IMR-90 (cell line): ENCODE measurements around the gene TMPRSS2. TPM values are rescaled to one million over a fixed set of nuclear protein-coding genes. Genes with fewer than 3 reads are reported as not detected.
A peak's percentile ranks its signal among the peaks of the same experiment; 100 is the strongest.

ENCODE experiments used
- ATAC-seq: fragments of 200-7000 bp; cut with Tn5 transposase; 2 replicates; pipeline ENCODE4 v1.9.1; 2020; ENCODE audit warnings: low read depth, mild to moderate bottlenecking, moderate library complexity
- BruUV-seq: library from RNA; stranded (reverse); fragments of 400-500 nt; replicated peaks from 2 replicates; lab custom pipeline; 2021; lab: Mats Ljungman, UMichigan
- CTCF ChIA-PET: fragments of 300-600 bp; formaldehyde crosslinking; extraction: SDS; loops from one replicate; lab custom pipeline; 2021; ENCODE audit warnings: antibody characterized with exemption; lab: Yijun Ruan, JAX
- POLR2A ChIA-PET: fragments of 300-600 bp; sonication (Branson Sonifier 250); formaldehyde crosslinking; loops from one replicate; lab custom pipeline; 2022; ENCODE audit warnings: antibody characterized with exemption; ENCODE audit not compliant: unreplicated experiment; lab: Charles Lee
- DNase-seq: peaks from one replicate; pipeline ENCODE4 v3.0.0; 2013
- H2AFZ ChIP-seq: replicated peaks from 2 replicates; pipeline ENCODE3; 2013; ENCODE audit warnings: low read length, mild to moderate bottlenecking; ENCODE audit not compliant: poor library complexity
- H2AK5ac ChIP-seq: 2 replicates; pipeline ENCODE4 v1.6.1; 2013; ENCODE audit warnings: low read depth, low read length, inconsistent platforms
- H2AK9ac ChIP-seq: replicated peaks from 2 replicates; pipeline ENCODE3; 2013; ENCODE audit warnings: mild to moderate bottlenecking, low read depth, low read length, moderate library complexity; ENCODE audit not compliant: poor library complexity
- H2BK120ac ChIP-seq: 2 replicates; pipeline ENCODE4 v1.6.1; 2013; ENCODE audit warnings: low read depth, low read length, inconsistent platforms
- H2BK15ac ChIP-seq: 3 replicates; pipeline ENCODE4 v1.6.1; 2013; ENCODE audit warnings: low read depth, low read length, inconsistent platforms
- H2BK20ac ChIP-seq: 2 replicates; pipeline ENCODE4 v1.6.1; 2013; ENCODE audit warnings: low read depth, mild to moderate bottlenecking, inconsistent platforms, low read length, moderate library complexity
- H2BK5ac ChIP-seq: 2 replicates; pipeline ENCODE4 v1.6.1; 2013; ENCODE audit warnings: mild to moderate bottlenecking, low read depth, low read length, inconsistent platforms; ENCODE audit not compliant: poor library complexity, severe bottlenecking
- H3K14ac ChIP-seq: replicated peaks from 2 replicates; pipeline ENCODE4 v1.6.1; 2013; ENCODE audit warnings: low read depth, low read length, inconsistent platforms
- H3K18ac ChIP-seq: 2 replicates; pipeline ENCODE4 v1.6.1; 2013; ENCODE audit warnings: low read depth, low read length, control low read depth
- H3K23ac ChIP-seq: 2 replicates; pipeline ENCODE4 v1.6.1; 2013; ENCODE audit warnings: low read depth, low read length, inconsistent platforms
- H3K27ac ChIP-seq: 2 replicates; pipeline ENCODE4 v1.5.1; 2013; ENCODE audit warnings: mild to moderate bottlenecking, control low read depth, low read length; ENCODE audit not compliant: insufficient read depth
- H3K27me3 ChIP-seq: 2 replicates; pipeline ENCODE4 v1.6.1; 2013; ENCODE audit warnings: low read length; ENCODE audit not compliant: control insufficient read depth, insufficient read depth
- H3K36me3 ChIP-seq: 2 replicates; pipeline ENCODE4 v1.6.1; 2013; ENCODE audit warnings: low read length, mixed read lengths; ENCODE audit not compliant: control insufficient read depth, insufficient read depth
- H3K4ac ChIP-seq: 2 replicates; pipeline ENCODE4 v1.6.1; 2013; ENCODE audit warnings: low read depth, low read length, inconsistent platforms
- H3K4me1 ChIP-seq: 2 replicates; pipeline ENCODE4 v1.6.1; 2013; ENCODE audit warnings: low read length, mixed read lengths; ENCODE audit not compliant: control insufficient read depth, insufficient read depth
- H3K4me2 ChIP-seq: 2 replicates; pipeline ENCODE4 v1.6.1; 2013; ENCODE audit warnings: low read depth, mild to moderate bottlenecking, control low read depth, low read length, moderate library complexity
- H3K4me3 ChIP-seq: 2 replicates; pipeline ENCODE4 v1.5.1; 2013; ENCODE audit warnings: low read depth, mild to moderate bottlenecking, control low read depth, low read length, moderate library complexity; ENCODE audit not compliant: insufficient read depth
- H3K56ac ChIP-seq: 2 replicates; pipeline ENCODE4 v1.6.1; 2013; ENCODE audit warnings: low read length, inconsistent platforms; ENCODE audit not compliant: insufficient read depth; ENCODE audit errors: extremely low read depth
- H3K79me1 ChIP-seq, 2 experiments: 2 replicates each; pipeline ENCODE4 v1.6.1; 2013; ENCODE audit warnings: low read length in 2 of 2, inconsistent platforms in 1 of 2, low read depth in 1 of 2
- H3K9ac ChIP-seq: 2 replicates; pipeline ENCODE4 v1.6.1; 2013; ENCODE audit warnings: low read depth, low read length, control low read depth
- H3K9me1 ChIP-seq: 2 replicates; pipeline ENCODE4 v1.6.1; 2013; ENCODE audit warnings: low read length, inconsistent platforms; ENCODE audit not compliant: insufficient read depth
- H3K9me3 ChIP-seq: 2 replicates; pipeline ENCODE4 v1.6.1; 2013; ENCODE audit warnings: low read length; ENCODE audit not compliant: control insufficient read depth, insufficient read depth
- H4K20me1 ChIP-seq: 2 replicates; pipeline ENCODE4 v1.6.1; 2013; ENCODE audit warnings: low read length, inconsistent platforms; ENCODE audit not compliant: insufficient read depth
- H4K5ac ChIP-seq: 2 replicates; pipeline ENCODE4 v1.6.1; 2013; ENCODE audit warnings: mild to moderate bottlenecking, low read depth, low read length, control low read depth
- H4K8ac ChIP-seq, 2 experiments: 2 replicates each; pipeline ENCODE4 v1.6.1; 2013; ENCODE audit warnings: low read depth in 2 of 2, low read length in 2 of 2, control low read depth in 1 of 2, inconsistent platforms in 1 of 2
- H4K91ac ChIP-seq: 2 replicates; pipeline ENCODE4 v1.6.1; 2013; ENCODE audit warnings: low read depth, low read length, inconsistent platforms; ENCODE audit not compliant: insufficient read depth
- BHLHE40 ChIP-seq: fragments of 150-350 bp; IDR thresholded peaks from 2 replicates; pipeline ENCODE4 v1.6.1; 2016; ENCODE audit warnings: mild to moderate bottlenecking, low read depth, low read length
- CEBPB ChIP-seq: IDR thresholded peaks from 2 replicates; pipeline ENCODE4 v1.6.1; 2012; ENCODE audit warnings: low read depth, low read length, improper control_type of control experiment
- CHD1 ChIP-seq: IDR thresholded peaks from 2 replicates; pipeline ENCODE4 v1.6.1; 2012; ENCODE audit warnings: low read depth, low read length, improper control_type of control experiment
- CTCF ChIP-seq: conservative IDR thresholded peaks from 2 replicates; pipeline ENCODE4 v1.5.1; 2012; ENCODE audit warnings: mild to moderate bottlenecking, low read depth, low read length, improper control_type of control experiment
- ELK1 ChIP-seq: fragments of 150-350 bp; IDR thresholded peaks from 2 replicates; pipeline ENCODE4 v1.6.1; 2016; ENCODE audit warnings: low read depth, mild to moderate bottlenecking, low read length, moderate library complexity, borderline replicate concordance
- FOS ChIP-seq: fragments of 150-350 bp; IDR thresholded peaks from 2 replicates; pipeline ENCODE4 v1.6.1; 2016; ENCODE audit warnings: low read depth, low read length
- MAFK ChIP-seq: IDR thresholded peaks from 2 replicates; pipeline ENCODE4 v1.6.1; 2012; ENCODE audit warnings: low read depth, low read length, improper control_type of control experiment
- MXI1 ChIP-seq: IDR thresholded peaks from 2 replicates; pipeline ENCODE4 v1.6.1; 2012; ENCODE audit warnings: low read depth, mild to moderate bottlenecking, low read length, moderate library complexity, borderline replicate concordance
- NFE2L2 ChIP-seq: fragments of 150-350 bp; IDR thresholded peaks from 2 replicates; pipeline ENCODE4 v1.6.1; 2016; ENCODE audit warnings: low read depth, mild to moderate bottlenecking, low read length
- POLR2A ChIP-seq: IDR thresholded peaks from 2 replicates; pipeline ENCODE4 v1.6.1; 2012; ENCODE audit warnings: mild to moderate bottlenecking, low read depth, low read length
- RAD21 ChIP-seq: IDR thresholded peaks from 2 replicates; pipeline ENCODE4 v1.6.1; 2012; ENCODE audit warnings: low read length, improper control_type of control experiment
- RCOR1 ChIP-seq: IDR thresholded peaks from 2 replicates; pipeline ENCODE4 v1.6.1; 2012; ENCODE audit warnings: mild to moderate bottlenecking, low read length, improper control_type of control experiment; ENCODE audit not compliant: insufficient replicate concordance
- RFX5 ChIP-seq: IDR thresholded peaks from 2 replicates; pipeline ENCODE4 v1.8.0; 2012; ENCODE audit warnings: low read depth, mild to moderate bottlenecking, low read length, moderate library complexity
- USF2 ChIP-seq: fragments of 150-350 bp; IDR thresholded peaks from 2 replicates; pipeline ENCODE4 v1.6.1; 2017; ENCODE audit warnings: mild to moderate bottlenecking, antibody characterized with exemption, low read length, low read depth
- WGBS, 2 experiments: methylation state at CpG; one replicate each; pipeline versions ENCODE4 v1.1.5 to v1.1.7; 2013; ENCODE audit warnings: missing lambda C conversion rate in 2 of 2; ENCODE audit not compliant: insufficient read length in 1 of 2; ENCODE audit errors: extremely low coverage in 2 of 2; 5-methylcytosine and 5-hydroxymethylcytosine counted together
- dilution Hi-C: fragments of 300-500 bp; cut with HindIII; formaldehyde crosslinking; loops from one replicate; pipeline ENCODE4 v1.14.3; 2018; ENCODE audit warnings: low sequenced_read_pairs; ENCODE audit not compliant: unreplicated experiment
- in situ Hi-C: fragments of 300-500 bp; cut with MboI; formaldehyde crosslinking; loops from 3 replicates; pipeline ENCODE4 v1.14.3; 2019; ENCODE audit warnings: low sequenced_read_pairs, inconsistent platforms, mixed read lengths
- intact Hi-C: fragments of 100-400 bp; cut with micrococcal nuclease; formaldehyde crosslinking; loops from 2 replicates; pipeline ENCODE4 v1.10.0; 2022
- polyA plus RNA-seq, 3 experiments: library from polyadenylated mRNA; depleted of rRNA; stranded (reverse); fragments of >200 nt; gene quantifications; 2 replicates each; pipeline ENCODE4 v1.2.3, GENCODE V29; 2012; ENCODE audit warnings: low replicate concordance in 1 of 3
- total RNA-seq: library from RNA; depleted of rRNA; stranded (reverse); fragments of >200 nt; gene quantifications from 2 replicates; pipeline ENCODE4 v1.2.3, GENCODE V29; 2012

The TMPRSS2 gene
- total and polyA plus RNA-seq, 2 of the 4 experiments (the other 2 are of a cell fraction) = not detected

GRCh38 chr21:41458121-41458520 is 49.8 kb downstream of the TMPRSS2 start:
- in situ Hi-C loops = loop anchor here (10.0 kb wide), 1 partner anchor 333 kb away; no protein-coding TSS in a partner anchor
- no peaks in the 10 kb centered on the region for H3K9me1 ChIP-seq
- no peak overlapping the region for H2AFZ ChIP-seq
- no peak overlapping the region for H2AK9ac ChIP-seq
- no TSS peak for BruUV-seq
- no peak overlapping the region for H2BK20ac ChIP-seq
- H2BK15ac ChIP-seq = no peak overlapping the region
- no peak overlapping the region for H2BK120ac ChIP-seq
- intact Hi-C loops = no loop called here
- H4K20me1 ChIP-seq = no peaks in the 10 kb centered on the region
- no peaks in the 10 kb centered on the region for H3K36me3 ChIP-seq
- no peak overlapping the region for H3K9ac ChIP-seq
- H3K27ac ChIP-seq = no peak overlapping the region
- ATAC-seq = no peak
- dilution Hi-C loops = no loop called here
- CTCF ChIA-PET = interaction anchor here (2.0 kb wide), 1 partner anchor 175 kb away, joined by 7 read pairs; no protein-coding TSS in a partner anchor
- H3K79me1 ChIP-seq = no peaks in the 10 kb centered on the region
- no CpG with 5 or more reads among the region's 6 CpGs for WGBS, 2 experiments
- no peak overlapping the region for H3K18ac ChIP-seq
- H4K8ac ChIP-seq = no peak overlapping the region
- H4K5ac ChIP-seq = no peak overlapping the region
- no peaks in the 10 kb centered on the region for H3K4me1 ChIP-seq
- H2AK5ac ChIP-seq = no peak overlapping the region
- no peak overlapping the region for H3K4me3 ChIP-seq
- H4K91ac ChIP-seq = no peak overlapping the region
- H3K4ac ChIP-seq = no peak overlapping the region
- no peak overlapping the region for H3K4me2 ChIP-seq
- no peak overlapping the region for H2BK5ac ChIP-seq
- no peak overlapping the region for H3K23ac ChIP-seq
- POLR2A ChIA-PET = no interaction called here
- no peak overlapping the region for H3K14ac ChIP-seq
- DNase-seq = peak; percentile 8
- no peaks in the 10 kb centered on the region for H3K27me3 ChIP-seq
- H3K9me3 ChIP-seq = no peaks in the 10 kb centered on the region
- no peak overlapping the region for H3K56ac ChIP-seq
- TF ChIP-seq RCOR1 = no peak
- TF ChIP-seq POLR2A = no peak
- TF ChIP-seq ELK1 = no peak
- no peak for TF ChIP-seq FOS
- no peak for TF ChIP-seq MXI1
- no peak for TF ChIP-seq RAD21
- no peak for TF ChIP-seq NFE2L2
- no peak for TF ChIP-seq BHLHE40
- TF ChIP-seq CEBPB = no peak
- no peak for TF ChIP-seq CTCF
- no peak for TF ChIP-seq CHD1
- no peak for TF ChIP-seq RFX5
- no peak for TF ChIP-seq MAFK
- TF ChIP-seq USF2 = no peak
